GM19455 (cell line): ENCODE results near the gene EFCAB12.

Experiments
- ATAC-seq: cut with Tn5 transposase; IDR thresholded peaks from one replicate; pipeline ENCODE4 v1.9.1; 2021; ENCODE audit not compliant: unreplicated experiment

The EFCAB12 gene

GRCh38 chr3:129446926-129447325 is 18.5 kb upstream of the EFCAB12 start:
- ATAC-seq: no peak

GRCh38 chr3:129445471-129445870 is 17.0 kb upstream of the EFCAB12 start:
- ATAC-seq: no peak

- ATAC-seq: no peak
These were observed 14.5 kb upstream of the EFCAB12 start for GRCh38 chr3:129442947-129443346.

GRCh38 chr3:129442486-129442885 is 14.1 kb upstream of the EFCAB12 start:
- ATAC-seq: no peak

GRCh38 chr3:129441782-129442181 is 13.3 kb upstream of the EFCAB12 start:
- no peak for ATAC-seq

- no peak for ATAC-seq
These were observed 12.8 kb upstream of the EFCAB12 start for GRCh38 chr3:129441215-129441614.

- no peak for ATAC-seq
These were observed 12.3 kb upstream of the EFCAB12 start for GRCh38 chr3:129440618-129441190.

- peak; percentile 86 for ATAC-seq
These were observed 11.6 kb upstream of the EFCAB12 start, which contains the start of the genes IFT122 and MBD4 for GRCh38 chr3:129439817-129440617. TSS of gene IFT122 (plus strand) at chr3:129440224. CDS start at chr3:129440331, 107 bp downstream. TSS of gene MBD4 (minus strand) at chr3:129439948. CDS start at chr3:129439833, 115 bp downstream.

GRCh38 chr3:129439226-129439816 is 10.9 kb upstream of the EFCAB12 start:
- no peak for ATAC-seq

- no peak for ATAC-seq
These were observed 6.9 kb upstream of the EFCAB12 start for GRCh38 chr3:129435367-129435766.

GRCh38 chr3:129434140-129434539 is 5.7 kb upstream of the EFCAB12 start:
- ATAC-seq: no peak

- ATAC-seq: no peak
These were observed 5.1 kb upstream of the EFCAB12 start for GRCh38 chr3:129433565-129433964.

GRCh38 chr3:129432671-129433070 is 4.2 kb upstream of the EFCAB12 start:
- no peak for ATAC-seq

GRCh38 chr3:129432036-129432435 is 3.6 kb upstream of the EFCAB12 start:
- ATAC-seq: no peak

GRCh38 chr3:129429602-129430001 is 1.2 kb upstream of the EFCAB12 start:
- no peak for ATAC-seq

- ATAC-seq: no peak
These were observed 630 bp upstream of the EFCAB12 start for GRCh38 chr3:129429080-129429451.

- no peak for ATAC-seq
These were observed 445 bp downstream of the EFCAB12 start for GRCh38 chr3:129428007-129428375.

GRCh38 chr3:129425619-129426018 is 2.8 kb downstream of the EFCAB12 start:
- no peak for ATAC-seq

- ATAC-seq: no peak
These were observed 3.2 kb downstream of the EFCAB12 start for GRCh38 chr3:129425213-129425612.

- ATAC-seq: no peak
These were observed 4.1 kb downstream of the EFCAB12 start for GRCh38 chr3:129424185-129424841.

GRCh38 chr3:129422897-129423296 is 5.5 kb downstream of the EFCAB12 start:
- ATAC-seq: no peak
